ENCODE data around the gene AP4S1.
A peak's percentile ranks its signal among the peaks of the same experiment; 100 is the strongest.
"Not testable (repeated sequence)": the region's sequence is repeated elsewhere in the genome, so short reads cannot be mapped to it uniquely, and the experiment has no call there.

The AP4S1 gene

GRCh38 chr14:31009836-31010574, 15.4 kb upstream of the AP4S1 start:
- no peak for DNase-seq

DNA sequence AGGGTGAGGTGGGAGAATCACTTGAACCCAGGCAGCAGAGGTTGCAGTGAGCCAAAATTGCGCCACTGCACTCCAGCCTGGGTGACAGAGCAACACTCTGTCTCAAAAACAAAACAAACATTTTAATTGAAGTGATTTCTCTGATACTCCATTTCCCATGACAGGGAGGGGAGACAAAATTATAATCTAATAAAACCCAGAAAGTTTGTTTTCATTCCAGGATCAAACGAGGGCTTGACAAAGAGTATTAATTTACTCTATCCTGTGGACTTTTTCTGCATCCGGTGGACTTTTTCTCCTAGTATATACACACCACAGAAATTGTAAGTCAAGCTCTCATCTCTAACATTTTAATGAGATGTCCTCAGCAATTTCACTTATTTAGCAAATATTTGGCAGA, 14.5 kb upstream of the AP4S1 start:
- DNase-seq = no peak

DNA sequence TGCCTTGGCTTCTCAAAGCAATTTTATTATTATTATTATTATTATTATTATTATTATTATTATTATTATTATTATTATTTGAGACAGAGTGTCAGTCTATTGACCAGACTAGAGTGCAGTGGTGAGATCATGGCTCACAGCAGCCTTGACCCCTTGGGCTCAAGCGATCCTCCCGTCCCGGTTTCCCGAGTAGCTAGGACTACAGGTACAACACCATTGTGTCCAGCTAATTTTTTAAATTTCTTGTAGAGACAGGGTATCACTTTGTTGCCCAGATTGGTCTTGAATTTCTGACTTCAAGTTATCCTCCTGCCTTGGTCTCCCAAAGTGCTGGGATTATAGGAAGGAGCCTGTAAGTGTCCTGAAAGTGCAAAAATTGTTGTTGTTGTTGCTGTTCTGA, 11.6 kb upstream of the AP4S1 start:
- no peak for DNase-seq

DNA sequence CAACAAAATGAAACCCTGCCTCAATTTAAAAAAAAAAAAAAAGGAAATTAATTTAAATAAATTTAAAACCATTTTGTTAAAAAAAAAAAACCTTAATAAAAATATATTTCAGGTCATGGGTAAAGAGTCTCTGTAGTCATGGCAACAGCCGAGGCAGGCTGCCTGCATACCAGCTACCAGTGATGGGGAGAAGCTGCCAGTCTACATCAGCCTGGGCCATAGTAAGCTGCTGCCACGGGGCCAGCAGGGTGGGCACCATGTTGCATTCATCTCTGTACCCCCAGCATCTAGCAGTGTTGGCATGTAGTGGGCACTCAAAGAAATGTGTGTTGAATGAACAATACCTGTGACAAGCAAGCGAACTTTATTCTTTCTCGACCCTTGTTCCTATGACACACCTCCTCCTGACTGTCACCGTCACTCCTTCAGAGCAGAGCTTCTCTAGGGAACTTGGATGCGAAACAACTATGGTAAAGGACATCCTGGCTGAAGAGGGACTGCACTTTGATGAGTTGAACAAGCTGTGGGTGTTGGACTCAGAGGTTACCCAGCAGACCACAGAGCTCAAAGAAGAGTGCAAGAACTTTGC, 7.3 kb upstream of the AP4S1 start:
- no peak for DNase-seq

DNA sequence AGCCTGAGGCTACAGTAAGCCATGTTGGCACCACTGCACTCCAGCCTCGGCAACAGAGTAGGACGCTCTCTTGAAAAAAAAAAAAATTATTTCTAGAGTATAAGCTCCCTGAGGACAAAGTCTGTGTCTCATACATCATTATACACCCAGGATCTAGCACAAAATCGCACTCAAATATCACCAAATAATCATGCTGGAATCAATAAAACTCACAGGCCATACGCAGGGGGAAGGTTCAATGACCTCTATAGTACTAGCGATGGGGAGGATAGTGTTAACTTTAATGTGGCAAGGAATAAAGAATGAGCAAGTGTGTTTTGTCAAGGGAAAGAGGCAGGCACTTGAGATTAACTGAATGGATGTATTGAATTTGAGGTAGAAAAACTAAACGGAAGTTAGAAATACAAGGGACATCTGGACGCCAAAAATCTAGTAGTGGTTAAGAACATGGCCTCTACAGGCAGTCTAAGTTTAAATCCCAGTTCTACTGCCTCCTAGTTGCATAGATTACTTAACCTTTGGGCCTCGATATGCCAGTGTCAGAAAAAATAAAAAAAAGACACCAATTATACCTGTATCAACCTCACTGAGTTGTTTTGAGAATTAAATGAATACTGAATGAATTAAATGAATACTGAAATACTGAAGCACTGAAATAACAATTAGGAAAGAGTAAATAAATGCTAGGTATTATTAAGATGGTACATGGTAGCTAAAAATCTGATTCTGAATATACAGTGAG, 4.4 kb upstream of the AP4S1 start:
- no peak for DNase-seq

DNA sequence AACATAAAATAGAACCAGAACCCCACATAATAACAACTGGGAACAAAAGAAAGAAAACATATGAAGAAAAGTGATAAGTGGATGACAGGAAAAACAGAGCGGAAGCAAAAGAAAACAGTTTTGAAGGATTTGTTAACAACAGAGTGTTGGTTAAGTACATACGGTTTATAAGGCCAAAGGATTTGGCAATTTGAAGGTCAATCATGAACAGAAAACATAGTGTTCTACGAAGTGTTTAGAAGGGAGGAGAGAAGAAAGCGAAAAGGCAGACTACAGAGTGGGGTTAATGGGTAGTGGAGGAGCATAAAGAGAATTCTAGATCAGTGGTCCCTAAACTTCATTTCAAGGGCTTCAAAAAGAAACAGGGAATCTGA, 3.9 kb upstream of the AP4S1 start:
- no peak for DNase-seq

GRCh38 chr14:31022386-31022785, 3.1 kb upstream of the AP4S1 start:
- no peak for DNase-seq

DNA sequence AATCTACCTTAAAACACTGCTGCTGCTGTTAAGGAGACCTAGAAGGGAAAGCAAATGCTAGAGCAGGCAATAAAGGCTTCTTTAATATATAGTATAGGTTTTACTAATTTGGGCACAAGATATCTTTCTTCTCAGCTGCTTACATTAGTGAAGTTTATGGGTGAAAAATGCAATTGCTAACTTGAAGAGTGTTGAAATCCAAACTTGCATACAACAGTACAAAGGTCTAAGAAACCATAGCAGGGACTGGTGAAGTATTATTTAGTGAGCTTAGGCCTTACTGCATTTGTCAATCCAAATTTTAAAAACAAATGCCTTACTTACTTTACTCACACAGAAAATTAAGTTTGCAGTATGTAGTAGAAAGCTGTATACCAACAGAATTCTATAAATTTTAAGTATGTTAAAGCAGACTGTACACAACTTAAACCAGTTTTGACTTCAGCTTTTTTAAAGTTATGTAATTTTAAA, 1.4 kb upstream of the AP4S1 start:
- DNase-seq = no peak

DNA sequence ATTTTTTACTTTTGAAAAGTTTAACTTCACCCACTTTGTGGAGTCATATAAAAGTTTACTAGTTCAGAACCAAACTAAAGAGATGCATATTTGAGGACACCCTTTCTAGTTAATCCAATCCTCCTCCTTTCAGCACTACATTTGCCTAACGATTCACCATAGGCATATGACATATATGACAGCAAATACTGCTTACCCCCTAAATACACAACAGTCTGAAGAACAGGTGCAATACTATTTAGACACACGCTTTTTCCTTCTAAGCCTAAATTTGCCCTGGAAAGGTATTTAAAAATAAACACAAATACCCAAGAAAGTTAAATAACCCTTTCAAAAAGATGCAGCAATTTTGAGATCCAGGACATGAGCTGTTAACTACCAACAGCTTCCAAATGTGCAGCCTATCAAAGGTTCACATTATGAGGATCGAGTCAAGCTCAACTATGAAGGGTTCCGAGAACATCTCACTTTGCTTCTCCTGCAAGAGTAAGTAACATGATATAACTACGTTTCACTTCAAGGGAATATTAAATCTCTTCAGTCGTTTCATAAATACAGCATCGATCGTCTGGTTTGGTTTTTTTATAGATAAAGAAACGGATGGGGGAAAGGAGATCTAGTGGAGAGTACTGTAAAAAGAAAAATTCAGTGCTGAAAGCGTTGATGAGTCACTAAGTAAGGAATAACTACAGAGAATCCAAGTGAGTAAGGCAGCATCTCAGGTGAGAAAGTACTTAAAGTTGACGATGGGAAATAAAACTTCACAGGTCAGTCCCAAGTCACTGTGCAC, 677 bp upstream of the AP4S1 start:
- DNase-seq = no peak

DNA sequence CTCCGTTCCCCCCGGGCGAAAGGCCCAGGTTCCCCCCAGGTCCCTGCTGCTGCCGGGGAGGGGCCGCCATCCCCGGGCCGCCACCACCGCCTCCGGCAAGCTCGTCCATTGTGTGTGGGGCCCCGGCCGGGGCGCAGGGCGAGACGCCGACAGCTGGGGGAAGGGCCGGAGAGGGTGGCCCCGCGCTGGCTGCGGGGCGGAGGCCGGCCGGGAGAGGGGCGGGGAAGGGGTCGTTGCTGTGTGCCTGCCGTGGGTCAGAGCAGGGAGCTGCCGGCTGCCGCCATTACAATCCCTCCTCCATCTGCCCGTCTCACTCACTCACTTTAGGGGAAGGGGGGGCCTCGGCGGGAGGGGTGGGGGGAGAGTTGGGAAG, 614 bp downstream of the AP4S1 start, which contains the start of gene STRN3:
STRN3 (minus strand) TSS at position 303 of the 373 bp plus-strand sequence; CDS start at position 109, 194 bp downstream.
- DNase-seq = no peak

DNA sequence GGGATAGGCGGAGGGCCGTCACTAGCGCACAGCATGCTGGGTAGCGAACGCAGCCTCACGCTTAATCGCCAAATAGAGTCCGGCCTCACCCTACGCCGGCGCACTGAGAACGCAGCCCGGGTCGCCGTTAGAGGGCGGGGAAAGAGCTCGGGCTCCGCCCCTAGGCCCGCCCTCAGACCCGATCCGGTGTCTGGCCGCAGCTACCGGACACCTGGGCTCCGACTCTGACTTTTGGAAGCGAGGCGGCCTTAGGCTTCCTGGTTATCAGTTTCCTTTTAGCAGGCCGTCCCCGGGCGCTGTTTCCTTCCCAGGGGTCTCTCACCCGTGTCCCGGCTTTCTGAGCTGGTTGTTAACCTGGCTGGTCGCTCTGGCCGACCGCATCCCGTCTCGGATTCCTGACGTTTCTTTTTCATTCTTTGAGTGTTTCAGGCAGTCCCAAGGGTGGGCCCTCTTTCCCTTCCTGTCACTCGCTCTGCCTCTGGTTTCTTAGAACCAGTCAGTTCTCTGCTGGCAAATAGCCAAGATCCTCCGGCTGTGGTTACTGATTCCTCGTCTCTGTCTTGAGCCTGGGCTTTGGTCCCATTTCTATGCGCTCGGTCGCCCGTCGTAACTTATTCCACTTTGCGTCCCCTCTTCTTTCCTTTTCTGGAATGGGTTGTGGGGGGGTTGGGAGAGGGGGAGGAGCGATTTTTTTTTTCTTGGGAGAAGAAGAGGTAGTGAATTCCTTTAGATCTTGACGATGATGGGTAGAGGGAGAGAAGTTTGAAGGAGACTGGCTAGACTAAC, 1.2 kb downstream of the AP4S1 start:
- peak; percentile 98 for DNase-seq

DNA sequence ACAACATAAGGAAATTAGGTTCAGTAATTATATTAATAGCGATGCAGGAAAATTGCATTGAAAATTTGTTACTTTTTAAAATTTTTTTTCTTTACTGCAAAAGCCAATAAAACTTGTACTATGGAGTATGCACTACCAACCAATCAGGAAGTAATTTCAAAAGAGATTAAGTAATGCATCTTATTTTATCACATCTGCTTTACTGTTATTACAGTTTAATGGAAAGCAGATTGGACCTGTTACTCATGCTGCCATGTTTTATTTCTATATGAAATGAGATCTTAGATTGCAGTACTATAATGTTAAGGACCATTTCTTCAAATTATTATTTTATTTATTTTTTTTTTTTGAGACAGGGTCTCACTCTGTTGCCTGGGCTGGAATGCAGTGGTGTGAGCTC, 2.4 kb downstream of the AP4S1 start:
- DNase-seq = no peak

GRCh38 chr14:31029016-31029970, 3.8 kb downstream of the AP4S1 start:
- DNase-seq = no peak

DNA sequence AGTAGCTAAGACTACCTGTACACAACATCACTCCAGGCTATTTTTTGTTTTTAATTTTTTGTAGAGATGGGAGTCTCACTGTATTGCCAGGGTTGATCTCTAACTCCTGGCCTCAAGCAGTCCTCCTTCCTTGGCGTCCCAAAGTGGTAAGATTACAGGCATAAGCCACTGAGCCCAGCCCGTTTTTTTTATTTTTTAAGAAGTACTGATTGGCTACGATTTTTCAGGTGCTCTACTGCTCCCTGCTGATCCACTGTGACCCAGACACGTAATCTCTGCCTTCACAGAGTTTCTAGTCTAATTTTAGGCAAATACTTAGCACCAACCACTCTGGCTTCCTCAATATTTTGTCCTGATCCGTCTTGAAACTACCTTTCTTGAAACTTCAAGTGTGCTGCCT, 5.0 kb downstream of the AP4S1 start:
- no peak for DNase-seq

- no peak for DNase-seq
Observed at GRCh38 chr14:31036552-31036951, 11.1 kb downstream of the AP4S1 start.

- DNase-seq = no peak
Observed at GRCh38 chr14:31037709-31038221, 12.3 kb downstream of the AP4S1 start.

DNA sequence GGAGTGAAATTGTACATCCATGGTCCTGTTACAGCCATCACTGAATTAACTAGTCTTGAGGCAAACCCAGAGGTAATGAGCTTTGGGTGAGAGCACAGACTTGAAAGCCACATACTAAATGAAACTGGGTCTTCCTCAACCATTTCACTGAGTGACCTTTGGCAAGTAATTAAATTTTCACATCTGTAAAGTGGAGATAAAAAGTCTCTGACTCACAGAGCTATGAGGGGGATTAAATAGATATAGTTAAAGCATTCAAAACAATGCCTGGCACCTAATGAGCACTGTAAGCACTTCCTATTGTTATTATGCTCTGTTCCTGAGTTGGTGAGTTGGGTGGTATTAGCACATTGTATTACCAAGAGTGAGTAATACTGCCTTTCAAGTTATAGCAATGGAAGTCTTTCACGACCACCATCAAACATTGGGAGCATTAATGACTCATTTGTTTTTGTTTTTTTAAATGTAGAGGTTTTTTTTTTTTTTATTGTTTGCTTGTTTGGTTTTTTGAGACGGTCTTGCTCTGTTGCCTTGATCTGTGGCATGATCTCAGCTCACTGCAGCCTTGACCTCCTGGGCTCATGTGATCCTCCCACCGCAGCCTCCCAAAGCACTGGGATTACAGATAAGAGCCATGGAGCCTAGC, 13.2 kb downstream of the AP4S1 start:
- no peak for DNase-seq

DNA sequence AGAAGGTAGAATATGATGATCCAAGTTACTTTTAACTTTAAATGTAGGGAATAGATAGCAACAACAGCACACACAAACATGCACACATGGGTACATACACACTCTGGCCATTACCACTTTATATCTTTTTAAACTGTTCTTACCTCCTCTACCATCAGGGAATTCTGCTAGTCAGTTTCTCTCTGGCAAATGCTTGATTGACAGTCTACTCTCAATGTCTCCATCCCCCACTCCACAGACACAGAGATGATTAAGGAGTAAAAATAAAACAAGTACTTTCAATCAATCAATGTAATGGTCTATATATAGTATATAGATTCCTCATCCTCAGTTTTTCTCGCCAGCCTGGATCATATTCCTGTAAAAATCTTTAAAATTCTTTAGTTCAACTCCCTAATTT, 16.9 kb downstream of the AP4S1 start:
- DNase-seq = no peak

DNA sequence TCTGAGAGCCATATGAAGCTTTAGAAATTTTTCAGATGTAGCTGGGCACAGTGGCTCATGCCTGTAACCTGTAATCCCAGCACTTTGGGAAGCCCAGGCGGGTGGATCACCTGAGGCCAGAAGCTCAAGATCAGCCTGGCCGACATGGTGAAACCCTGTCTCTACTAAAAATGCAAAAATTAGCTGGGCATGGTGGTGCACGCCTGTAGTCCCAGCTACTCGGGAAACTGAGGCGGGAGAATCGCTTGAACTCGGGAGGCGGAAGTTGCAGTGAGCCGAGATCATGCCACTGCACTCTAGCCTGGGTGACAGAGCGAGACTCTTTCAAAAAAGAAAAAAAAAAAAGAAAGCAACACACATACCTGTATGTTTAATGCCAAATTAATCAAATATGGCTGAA, 17.4 kb downstream of the AP4S1 start:
- not testable (repeated sequence) for DNase-seq

DNA sequence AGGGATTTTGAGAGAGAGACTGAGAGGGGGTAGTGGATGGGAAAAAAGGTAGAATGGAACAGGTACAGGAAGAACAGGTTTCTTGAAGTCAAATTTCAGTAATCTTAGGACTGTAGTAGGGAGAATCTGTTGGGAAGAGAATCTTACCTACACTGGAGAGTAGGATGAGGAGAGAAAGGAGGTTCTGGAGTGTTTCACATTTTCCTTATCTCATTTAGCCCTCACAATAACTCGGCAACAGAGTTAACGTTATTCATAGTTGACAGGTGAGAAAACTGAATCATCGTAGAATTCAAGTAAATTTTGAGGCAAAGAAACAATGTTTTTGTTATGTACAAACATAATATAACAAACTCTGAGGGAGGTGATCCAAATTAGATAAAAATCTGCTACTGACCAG, 17.9 kb downstream of the AP4S1 start:
- DNase-seq = no peak
